Stomach (tissue), 4 donors: Measurements from ENCODE around the gene TBCD.

Experiments
- CTCF ChIP-seq, 7 experiments: fragments of 450-650 bp in 4 of 7; fragments of 200-600 bp in 3 of 7; sonication (generic) in 3 of 7; IDR thresholded peaks; one replicate each; pipeline ENCODE4 v1.5.1; 2016 to 2019; ENCODE audit warnings: antibody characterized with exemption in 7 of 7, control low read depth in 2 of 7, mild to moderate bottlenecking in 1 of 7
- POLR2A ChIP-seq, 4 donors: fragments of 450-650 bp; IDR thresholded peaks; one replicate each; pipeline ENCODE4 v1.6.1; 2016; ENCODE audit warnings: antibody characterized with exemption in 4 of 4, control low read depth in 2 of 4, mild to moderate bottlenecking in 1 of 4, moderate library complexity in 1 of 4

DNA sequence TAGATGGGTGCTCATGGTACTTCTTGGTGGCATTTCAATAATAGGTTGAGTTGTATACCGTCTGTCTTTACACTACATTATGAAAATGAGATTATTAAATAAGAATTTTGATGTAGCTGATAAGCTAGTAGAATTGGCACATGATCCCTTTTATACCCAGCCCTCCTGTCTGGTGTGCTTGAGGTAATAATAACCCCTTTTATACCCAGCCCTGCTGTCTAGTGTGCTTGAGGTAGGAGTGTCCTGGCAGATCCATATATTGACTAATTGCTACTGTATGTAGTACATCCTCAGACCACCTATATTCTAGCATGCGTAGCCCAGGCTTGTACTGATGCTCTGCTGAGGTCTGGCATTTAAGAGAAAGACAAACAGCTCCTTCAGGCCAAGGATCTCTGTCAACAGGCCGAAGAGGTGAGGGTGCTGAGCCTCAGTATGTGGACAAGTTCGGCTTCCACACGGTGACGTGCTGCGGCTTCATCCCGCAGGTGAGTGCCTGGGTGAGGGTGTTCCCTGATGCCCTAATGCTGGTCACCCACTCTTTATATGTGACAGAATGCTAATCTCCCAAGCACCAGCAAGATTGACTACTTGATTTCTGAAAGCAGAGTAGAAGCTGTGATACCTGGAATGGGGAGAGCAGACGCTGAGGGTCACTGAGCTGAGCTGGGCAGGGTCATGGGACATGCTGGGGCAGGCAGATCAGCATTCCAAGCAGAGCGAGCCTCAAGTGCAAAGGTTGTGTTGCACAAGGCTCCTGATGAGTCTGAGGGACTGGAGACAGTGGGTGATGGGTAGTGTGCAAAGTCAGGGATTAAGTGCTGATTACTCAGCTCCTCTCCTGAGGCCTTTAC lies 10.7 kb upstream of the TBCD start:
- TF ChIP-seq POLR2A (IDR thresholded peaks at IDR 0.05), result no peak
- TF ChIP-seq CTCF (IDR thresholded peaks at IDR 0.05), result no peak
